ENCODE measurements around the gene NFATC1.

The NFATC1 gene

GRCh38 chr18:79379931-79380815, 15.6 kb upstream of the NFATC1 start:
- peaks cover 3 to 5% of the 10 kb centered on the region in 2 experiments for H3K4me1 ChIP-seq (ENCODE audit: control insufficient read depth in 1 of 2, insufficient read depth in 1 of 2, low read depth in 1 of 2, low read length in 1 of 2)
- no peak for TF ChIP-seq CTCF (IDR thresholded peaks at IDR 0.05)
- H3K27ac ChIP-seq, result no peak overlapping the region
- no peak overlapping the region for H3K4me3 ChIP-seq (ENCODE audit: low read depth in 1 of 2, low read length in 1 of 2)
- H3K9me3 ChIP-seq, result no peaks in the 10 kb centered on the region
- H3K36me3 ChIP-seq, result peaks cover 16% of the 10 kb centered on the region
- H3K27me3 ChIP-seq, result peaks cover 10% of the 10 kb centered on the region

- H3K36me3 ChIP-seq, result peaks cover 16% of the 10 kb centered on the region
- H3K27ac ChIP-seq, result no peak overlapping the region
- no peak overlapping the region for H3K4me3 ChIP-seq (ENCODE audit: low read depth in 1 of 2, low read length in 1 of 2)
- H3K27me3 ChIP-seq, result peaks cover 16% of the 10 kb centered on the region
- H3K4me1 ChIP-seq (ENCODE audit: control insufficient read depth in 1 of 2, insufficient read depth in 1 of 2, low read depth in 1 of 2, low read length in 1 of 2), result peaks cover 3 to 5% of the 10 kb centered on the region in 2 experiments
- H3K9me3 ChIP-seq, result no peaks in the 10 kb centered on the region
- peak; percentile 80 for TF ChIP-seq CTCF (IDR thresholded peaks at IDR 0.05)
These were observed 14.6 kb upstream of the NFATC1 start for GRCh38 chr18:79380816-79381806.

DNA sequence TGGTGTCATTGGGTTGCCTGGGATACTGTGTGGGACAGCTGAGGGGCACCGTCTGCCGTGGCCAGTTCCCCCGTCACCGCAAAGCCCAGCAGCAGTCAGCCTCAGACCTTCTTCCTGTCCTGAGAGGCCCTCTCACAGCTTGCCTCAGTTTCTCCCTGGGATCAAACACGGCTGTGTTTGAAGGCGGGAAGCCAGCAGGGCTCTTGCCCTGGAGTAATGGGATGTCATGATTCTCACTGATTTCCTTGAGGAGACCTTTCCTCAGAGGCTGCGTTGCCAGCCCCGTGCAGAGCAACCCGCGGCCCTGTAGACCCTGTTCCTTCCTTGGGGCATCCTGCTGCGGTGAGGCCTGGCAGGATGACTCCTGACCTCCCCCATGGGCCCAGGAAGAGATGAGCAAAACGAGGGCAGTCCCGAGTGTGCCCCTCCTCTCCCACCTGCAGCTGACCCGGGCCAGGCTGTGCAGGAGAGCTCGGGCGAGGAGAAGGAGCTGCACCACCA, 13.9 kb upstream of the NFATC1 start:
- Histone ChIP-seq H3K4me1 (ENCODE audit: control insufficient read depth in 1 of 2, insufficient read depth in 1 of 2, low read depth in 1 of 2, low read length in 1 of 2) (peaks cover 3 to 5% of the 10 kb centered on the region in 2 experiments), H3K4me3 (ENCODE audit: low read depth in 1 of 2, low read length in 1 of 2) (no peak overlapping the region), H3K27me3 (peaks cover 23% of the 10 kb centered on the region), H3K36me3 (peaks cover 16% of the 10 kb centered on the region), H3K27ac (no peak overlapping the region), H3K9me3 (no peaks in the 10 kb centered on the region)
- TF ChIP-seq CTCF (IDR thresholded peaks at IDR 0.05), result no peak

DNA sequence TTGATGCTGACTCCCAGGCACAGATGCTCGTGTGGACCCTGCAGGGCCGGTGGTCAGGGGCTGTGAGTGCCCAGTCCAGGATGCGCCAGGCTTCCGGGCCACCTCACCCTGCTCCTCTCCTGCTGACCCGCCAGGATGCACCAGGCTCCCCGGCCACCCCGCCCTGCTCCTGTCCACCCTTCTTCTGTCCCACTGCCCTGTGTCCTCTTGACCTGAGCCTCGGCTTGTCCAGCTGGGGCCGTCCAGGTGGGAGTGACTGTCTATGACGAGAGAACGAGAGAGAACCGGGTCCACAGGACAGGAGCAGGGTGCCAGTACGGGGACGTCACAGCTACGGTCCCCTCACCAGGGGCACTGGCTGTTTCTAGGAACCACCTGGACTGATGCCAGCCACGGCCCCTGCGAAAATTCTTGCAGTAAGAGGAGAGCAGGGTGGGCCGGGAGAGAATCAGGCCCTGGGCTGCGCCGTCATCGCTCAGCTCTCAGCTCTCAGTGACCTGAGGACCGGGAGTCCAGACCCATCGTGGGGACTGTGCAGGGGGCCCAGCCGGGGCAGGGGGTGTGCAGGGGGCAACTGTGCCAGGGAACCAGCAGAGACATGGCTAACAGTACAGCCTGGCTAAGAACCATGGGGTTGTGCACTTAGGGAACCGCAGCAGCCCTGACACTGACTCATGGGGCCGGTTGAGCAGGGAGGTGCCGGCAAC, 12.9 kb upstream of the NFATC1 start:
- Histone ChIP-seq H3K9me3 (no peaks in the 10 kb centered on the region), H3K27me3 (peaks cover 33% of the 10 kb centered on the region), H3K4me1 (ENCODE audit: control insufficient read depth in 1 of 2, insufficient read depth in 1 of 2, low read depth in 1 of 2, low read length in 1 of 2) (peaks cover 3 to 5% of the 10 kb centered on the region in 2 experiments), H3K27ac (no peak overlapping the region), H3K4me3 (ENCODE audit: low read depth in 1 of 2, low read length in 1 of 2) (no peak overlapping the region), H3K36me3 (peaks cover 7% of the 10 kb centered on the region)
- TF ChIP-seq CTCF (IDR thresholded peaks at IDR 0.05), result no peak
